OCI-LY1 (cell line): ENCODE results near the gene TAC4.

Source experiments
- CTCF ChIP-seq: fragments of 200-600 bp; sonication (generic), shearing (Covaris generic); IDR thresholded peaks from 2 replicates; pipeline ENCODE4 v1.5.1; 2017; ENCODE audit warnings: mild to moderate bottlenecking, antibody characterized with exemption, low read length, moderate library complexity, mixed read lengths
- EZH2 ChIP-seq: fragments of 200-600 bp; sonication (generic), shearing (Covaris generic); IDR thresholded peaks from 2 replicates; pipeline ENCODE4 v1.8.0; 2017; ENCODE audit warnings: borderline replicate concordance, mixed run types, mild to moderate bottlenecking, antibody characterized with exemption, low read length, moderate library complexity, mixed read lengths

GRCh38 chr17:49839455-49839854 lies 8.4 kb downstream of the TAC4 start:
- TF ChIP-seq CTCF (no peak), EZH2 (no peak)
